ENCODE results near the gene SHROOM1. TPM values are rescaled to one million over a fixed set of nuclear protein-coding genes. Genes with fewer than 3 reads are reported as not detected.

SHROOM1 gene
- total and polyA plus RNA-seq, 9 of the 15 experiments (the other 6 are each of a cell fraction or from before 2014, with no cell fraction given) = 0.44 to 26.5 (median 11.9) TPM

DNA sequence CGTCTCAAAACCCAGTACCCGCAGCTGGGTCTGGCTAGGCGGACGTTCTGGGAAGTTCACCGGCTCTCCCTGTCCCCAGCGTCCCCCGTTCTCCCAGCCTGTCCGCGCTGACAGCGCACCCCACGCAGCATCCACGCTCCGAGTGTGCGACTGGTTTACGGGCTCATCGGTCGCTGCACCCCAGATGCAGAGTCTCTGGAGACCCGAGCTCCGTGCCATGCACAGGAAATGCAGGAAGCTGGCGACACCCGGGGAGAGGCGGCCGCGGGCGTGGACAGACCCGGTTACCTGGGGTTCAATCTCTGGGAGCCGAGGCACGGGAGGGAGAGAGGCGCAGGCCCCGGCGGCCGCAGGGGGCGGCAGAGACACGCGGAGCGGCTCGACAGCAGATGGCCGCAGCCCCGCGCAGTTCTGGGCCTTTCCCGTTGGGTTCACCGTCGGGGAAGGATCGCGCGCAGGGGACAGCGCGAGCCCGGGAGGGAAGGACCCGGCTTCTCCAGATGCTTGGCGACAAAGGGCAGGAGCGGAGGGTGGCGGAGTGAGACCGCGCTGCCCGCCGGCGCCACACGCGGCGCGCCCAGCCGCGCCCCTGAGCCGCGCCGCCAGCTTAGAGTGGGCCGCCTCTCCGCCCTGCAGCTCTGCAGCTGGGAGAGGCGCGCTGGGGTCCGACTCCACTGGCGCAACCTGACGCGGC is 558 bp downstream of the SHROOM1 start (continued):
- TF ChIP-seq, protein P1, sequence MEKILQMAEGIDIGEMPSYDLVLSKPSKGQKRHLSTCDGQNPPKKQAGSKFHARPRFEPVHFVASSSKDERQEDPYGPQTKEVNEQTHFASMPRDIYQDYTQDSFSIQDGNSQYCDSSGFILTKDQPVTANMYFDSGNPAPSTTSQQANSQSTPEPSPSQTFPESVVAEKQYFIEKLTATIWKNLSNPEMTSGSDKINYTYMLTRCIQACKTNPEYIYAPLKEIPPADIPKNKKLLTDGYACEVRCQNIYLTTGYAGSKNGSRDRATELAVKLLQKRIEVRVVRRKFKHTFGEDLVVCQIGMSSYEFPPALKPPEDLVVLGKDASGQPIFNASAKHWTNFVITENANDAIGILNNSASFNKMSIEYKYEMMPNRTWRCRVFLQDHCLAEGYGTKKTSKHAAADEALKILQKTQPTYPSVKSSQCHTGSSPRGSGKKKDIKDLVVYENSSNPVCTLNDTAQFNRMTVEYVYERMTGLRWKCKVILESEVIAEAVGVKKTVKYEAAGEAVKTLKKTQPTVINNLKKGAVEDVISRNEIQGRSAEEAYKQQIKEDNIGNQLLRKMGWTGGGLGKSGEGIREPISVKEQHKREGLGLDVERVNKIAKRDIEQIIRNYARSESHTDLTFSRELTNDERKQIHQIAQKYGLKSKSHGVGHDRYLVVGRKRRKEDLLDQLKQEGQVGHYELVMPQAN (IDR thresholded peaks at IDR 0.05; ENCODE audit: borderline replicate concordance) = no peak
- TF ChIP-seq RCOR1 (IDR thresholded peaks at IDR 0.05; ENCODE audit: borderline replicate concordance in 1 of 2, low read depth in 2 of 2, low read length in 2 of 2) (0 out of 4 replicates have a peak, but pooled peaks of 1 of the 2 experiments have one; percentile 34), PURB (CRISPR knock-in tag; IDR thresholded peaks at IDR 0.05; ENCODE audit: low read depth) (no peak), XRCC4 (IDR thresholded peaks at IDR 0.05; ENCODE audit: extremely low read depth, insufficient read depth, insufficient read length) (no peak), CBX5 (IDR thresholded peaks at IDR 0.05; ENCODE audit: borderline replicate concordance, low read depth) (peak; percentile 49; the same call in 1 of the 2 replicates), TAF1 (IDR thresholded peaks at IDR 0.05; ENCODE audit: control insufficient read depth, extremely low read depth, insufficient read depth, low read length, severe bottlenecking) (peak; percentile 62), LCOR (CRISPR knock-in tag; IDR thresholded peaks at IDR 0.05) (peak; percentile 76), DDX20 (tag; IDR thresholded peaks at IDR 0.05; ENCODE audit: low read depth) (no peak), ZNF282 (CRISPR knock-in tag; IDR thresholded peaks at IDR 0.05) (peak; percentile 92; the same call in 1 of the 2 replicates), NCOA6 (IDR thresholded peaks at IDR 0.05) (peak; percentile 89), COPS2 (conservative IDR thresholded peaks at IDR 0.05) (no peak), ZNF274 (IDR thresholded peaks at IDR 0.05; ENCODE audit: borderline replicate concordance, low read depth, low read length) (no peak), CREB1 (IDR thresholded peaks at IDR 0.05) (peak; percentile 48), CREB1 (CRISPR knock-in tag; IDR thresholded peaks at IDR 0.05) (0 out of 2 replicates have a peak, but pooled peaks have one; percentile 33), KAT7 (CRISPR knock-in tag; IDR thresholded peaks at IDR 0.05; ENCODE audit: borderline replicate concordance) (peak; percentile 89; the same call in 1 of the 2 replicates), RBM22 (IDR thresholded peaks at IDR 0.05; ENCODE audit: low read depth, low read length, poor library complexity, severe bottlenecking) (peak; percentile 71), MTA2 (IDR thresholded peaks at IDR 0.05; ENCODE audit: low read depth) (no peak; the same call in 1 of the 2 replicates)
- TF ChIP-seq, protein P2, sequence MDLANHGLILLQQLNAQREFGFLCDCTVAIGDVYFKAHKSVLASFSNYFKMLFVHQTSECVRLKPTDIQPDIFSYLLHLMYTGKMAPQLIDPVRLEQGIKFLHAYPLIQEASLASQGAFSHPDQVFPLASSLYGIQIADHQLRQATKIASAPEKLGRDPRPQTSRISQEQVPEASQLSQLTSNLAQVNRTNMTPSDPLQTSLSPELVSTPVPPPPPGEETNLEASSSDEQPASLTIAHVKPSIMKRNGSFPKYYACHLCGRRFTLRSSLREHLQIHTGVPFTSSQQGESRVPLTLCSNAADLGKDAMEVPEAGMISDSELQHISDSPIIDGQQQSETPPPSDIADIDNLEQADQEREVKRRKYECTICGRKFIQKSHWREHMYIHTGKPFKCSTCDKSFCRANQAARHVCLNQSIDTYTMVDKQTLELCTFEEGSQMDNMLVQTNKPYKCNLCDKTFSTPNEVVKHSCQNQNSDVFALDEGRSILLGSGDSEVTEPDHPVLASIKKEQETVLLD (IDR thresholded peaks at IDR 0.05) = 0 out of 2 replicates have a peak, but pooled peaks have one; percentile 21
- TF ChIP-seq, protein P3, sequence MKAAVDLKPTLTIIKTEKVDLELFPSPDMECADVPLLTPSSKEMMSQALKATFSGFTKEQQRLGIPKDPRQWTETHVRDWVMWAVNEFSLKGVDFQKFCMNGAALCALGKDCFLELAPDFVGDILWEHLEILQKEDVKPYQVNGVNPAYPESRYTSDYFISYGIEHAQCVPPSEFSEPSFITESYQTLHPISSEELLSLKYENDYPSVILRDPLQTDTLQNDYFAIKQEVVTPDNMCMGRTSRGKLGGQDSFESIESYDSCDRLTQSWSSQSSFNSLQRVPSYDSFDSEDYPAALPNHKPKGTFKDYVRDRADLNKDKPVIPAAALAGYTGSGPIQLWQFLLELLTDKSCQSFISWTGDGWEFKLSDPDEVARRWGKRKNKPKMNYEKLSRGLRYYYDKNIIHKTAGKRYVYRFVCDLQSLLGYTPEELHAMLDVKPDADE (conservative IDR thresholded peaks at IDR 0.05; ENCODE audit: control insufficient read depth, low read depth, low read length) = 0 out of 2 replicates have a peak, but pooled peaks have one; percentile 48
- TF ChIP-seq, protein P4, sequence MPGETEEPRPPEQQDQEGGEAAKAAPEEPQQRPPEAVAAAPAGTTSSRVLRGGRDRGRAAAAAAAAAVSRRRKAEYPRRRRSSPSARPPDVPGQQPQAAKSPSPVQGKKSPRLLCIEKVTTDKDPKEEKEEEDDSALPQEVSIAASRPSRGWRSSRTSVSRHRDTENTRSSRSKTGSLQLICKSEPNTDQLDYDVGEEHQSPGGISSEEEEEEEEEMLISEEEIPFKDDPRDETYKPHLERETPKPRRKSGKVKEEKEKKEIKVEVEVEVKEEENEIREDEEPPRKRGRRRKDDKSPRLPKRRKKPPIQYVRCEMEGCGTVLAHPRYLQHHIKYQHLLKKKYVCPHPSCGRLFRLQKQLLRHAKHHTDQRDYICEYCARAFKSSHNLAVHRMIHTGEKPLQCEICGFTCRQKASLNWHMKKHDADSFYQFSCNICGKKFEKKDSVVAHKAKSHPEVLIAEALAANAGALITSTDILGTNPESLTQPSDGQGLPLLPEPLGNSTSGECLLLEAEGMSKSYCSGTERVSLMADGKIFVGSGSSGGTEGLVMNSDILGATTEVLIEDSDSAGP (CRISPR knock-in tag; IDR thresholded peaks at IDR 0.05) = no peak
- TF ChIP-seq, protein P5, sequence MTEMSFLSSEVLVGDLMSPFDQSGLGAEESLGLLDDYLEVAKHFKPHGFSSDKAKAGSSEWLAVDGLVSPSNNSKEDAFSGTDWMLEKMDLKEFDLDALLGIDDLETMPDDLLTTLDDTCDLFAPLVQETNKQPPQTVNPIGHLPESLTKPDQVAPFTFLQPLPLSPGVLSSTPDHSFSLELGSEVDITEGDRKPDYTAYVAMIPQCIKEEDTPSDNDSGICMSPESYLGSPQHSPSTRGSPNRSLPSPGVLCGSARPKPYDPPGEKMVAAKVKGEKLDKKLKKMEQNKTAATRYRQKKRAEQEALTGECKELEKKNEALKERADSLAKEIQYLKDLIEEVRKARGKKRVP (CRISPR knock-in tag; IDR thresholded peaks at IDR 0.05) = no peak

Measured in K562 (cell line).